Uterus (tissue), 4 donors: ENCODE data around the gene HECTD3. TPM values are rescaled to one million over a fixed set of nuclear protein-coding genes. Genes with fewer than 3 reads are reported as not detected.

Experiments used
- DNase-seq, 2 donors: peaks; one replicate each; pipeline ENCODE4 v3.0.0-alpha.2; 2019 to 2020
- H3K27ac ChIP-seq, 2 donors: fragments of 200-600 bp; sonication (generic); 1 replicate in 1 of 2; 2 replicates in 1 of 2; pipeline ENCODE4 v1.5.1; 2016 to 2018
- H3K27me3 ChIP-seq, 2 donors: fragments of 200-600 bp; sonication (generic); one replicate each; pipeline ENCODE4 v1.5.1; 2018 to 2019; ENCODE audit warnings: control low read depth in 1 of 2
- H3K36me3 ChIP-seq, 2 donors: fragments of 200-600 bp; sonication (generic); one replicate each; pipeline ENCODE4 v1.5.1; 2019; ENCODE audit warnings: control low read depth in 1 of 2
- H3K4me1 ChIP-seq, 2 donors: fragments of 200-600 bp; sonication (generic); one replicate each; pipeline ENCODE4 v1.5.1; 2018 to 2019; ENCODE audit warnings: control low read depth in 1 of 2
- H3K4me3 ChIP-seq, 2 donors: fragments of 200-600 bp; sonication (generic); 1 replicate in 1 of 2; 2 replicates in 1 of 2; pipeline ENCODE4 v1.5.1; 2018 to 2019; ENCODE audit warnings: mild to moderate bottlenecking in 1 of 2
- H3K9me3 ChIP-seq, 2 donors: fragments of 200-600 bp; sonication (generic); one replicate each; pipeline ENCODE4 v1.5.1; 2019; ENCODE audit warnings: control low read depth in 1 of 2
- POLR2A ChIP-seq, 2 donors: fragments of 450-650 bp; IDR thresholded peaks; one replicate each; pipeline ENCODE4 v1.6.1; 2016; ENCODE audit warnings: antibody characterized with exemption in 2 of 2, mild to moderate bottlenecking in 1 of 2, moderate library complexity in 1 of 2
- intact Hi-C: fragments of 100-400 bp; cut with DNase I; formaldehyde crosslinking; loops from one replicate; pipeline ENCODE4 v1.15.1; 2023; ENCODE audit warnings: low total_unique reads
- total RNA-seq, 4 donors: library from RNA; depleted of rRNA in 3 of 4; stranded (reverse); fragments of >200 nt in 3 of 4; gene quantifications; one replicate each; pipeline versions ENCODE4 v1.1.0 to v1.2.4, GENCODE V29; 2014 to 2023
- TF ChIP-seq, protein P1 (sequence below), 4 experiments: fragments of 200-600 bp in 2 of 4; fragments of 450-650 bp in 2 of 4; sonication (generic) in 2 of 4; IDR thresholded peaks; one replicate each; pipeline ENCODE4 v1.5.1; 2016 to 2019; ENCODE audit warnings: antibody characterized with exemption in 4 of 4, mild to moderate bottlenecking in 2 of 4, moderate library complexity in 1 of 4
- donor health status: DM: yes; HTN: yes; CAD: no.

The HECTD3 gene
- total RNA-seq, 4 donors from 2014 or later, result 13.8 to 41.3 (median 15.7) TPM

DNA sequence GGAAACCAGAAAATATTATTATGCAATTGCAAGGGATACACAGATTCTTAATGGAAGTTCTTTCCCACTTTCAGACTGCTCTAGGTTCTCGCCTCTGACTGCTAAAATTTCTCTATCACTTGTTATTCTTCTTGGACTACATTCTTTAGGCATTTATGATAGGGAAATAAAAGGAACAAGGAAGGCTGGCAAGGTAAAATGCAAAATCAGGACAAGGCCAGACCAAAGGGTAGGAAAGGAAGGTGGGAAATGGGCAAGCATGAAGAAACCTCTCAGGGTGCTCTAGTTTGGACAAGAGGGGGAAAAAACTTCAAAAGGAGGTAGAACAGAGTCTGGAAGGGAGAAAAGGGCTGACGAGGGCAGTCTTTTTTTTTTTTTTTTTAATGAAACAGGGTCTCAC is 27.1 kb upstream of the HECTD3 start:
- Histone ChIP-seq H3K9me3 (no peaks in the 10 kb centered on the region), H3K27me3 (no peaks in the 10 kb centered on the region), H3K4me1 (no peaks in the 10 kb centered on the region), H3K27ac (no peak overlapping the region), H3K36me3 (no peaks in the 10 kb centered on the region), H3K4me3 (no peak overlapping the region)
- DNase-seq, result no peak
- no peak for TF ChIP-seq POLR2A (IDR thresholded peaks at IDR 0.05)
- TF ChIP-seq, protein P1, sequence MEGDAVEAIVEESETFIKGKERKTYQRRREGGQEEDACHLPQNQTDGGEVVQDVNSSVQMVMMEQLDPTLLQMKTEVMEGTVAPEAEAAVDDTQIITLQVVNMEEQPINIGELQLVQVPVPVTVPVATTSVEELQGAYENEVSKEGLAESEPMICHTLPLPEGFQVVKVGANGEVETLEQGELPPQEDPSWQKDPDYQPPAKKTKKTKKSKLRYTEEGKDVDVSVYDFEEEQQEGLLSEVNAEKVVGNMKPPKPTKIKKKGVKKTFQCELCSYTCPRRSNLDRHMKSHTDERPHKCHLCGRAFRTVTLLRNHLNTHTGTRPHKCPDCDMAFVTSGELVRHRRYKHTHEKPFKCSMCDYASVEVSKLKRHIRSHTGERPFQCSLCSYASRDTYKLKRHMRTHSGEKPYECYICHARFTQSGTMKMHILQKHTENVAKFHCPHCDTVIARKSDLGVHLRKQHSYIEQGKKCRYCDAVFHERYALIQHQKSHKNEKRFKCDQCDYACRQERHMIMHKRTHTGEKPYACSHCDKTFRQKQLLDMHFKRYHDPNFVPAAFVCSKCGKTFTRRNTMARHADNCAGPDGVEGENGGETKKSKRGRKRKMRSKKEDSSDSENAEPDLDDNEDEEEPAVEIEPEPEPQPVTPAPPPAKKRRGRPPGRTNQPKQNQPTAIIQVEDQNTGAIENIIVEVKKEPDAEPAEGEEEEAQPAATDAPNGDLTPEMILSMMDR (IDR thresholded peaks at IDR 0.05), result no peak
- intact Hi-C loops, result no loop called here

DNA sequence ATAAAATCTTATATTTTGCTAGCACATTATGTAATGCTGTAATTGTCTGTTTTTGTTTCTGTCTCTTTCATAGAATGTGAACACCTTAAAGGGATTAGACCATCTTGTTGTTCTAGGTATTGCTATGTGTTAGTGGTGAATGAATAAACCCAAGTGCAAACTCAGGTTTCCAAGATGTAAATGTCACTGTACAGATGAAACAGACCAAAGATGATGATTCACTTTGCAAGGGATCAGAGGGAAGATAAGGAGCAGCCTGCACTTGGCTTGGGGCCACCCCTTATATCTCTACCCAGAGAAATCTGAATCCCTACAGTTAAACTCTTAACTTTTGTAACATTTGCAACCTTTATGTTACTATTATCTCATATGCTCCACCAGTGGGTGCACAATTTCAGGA is 26.3 kb upstream of the HECTD3 start:
- H3K4me3 ChIP-seq, result no peak overlapping the region
- TF ChIP-seq, protein P1 (IDR thresholded peaks at IDR 0.05), result no peak
- TF ChIP-seq POLR2A (IDR thresholded peaks at IDR 0.05), result no peak
- intact Hi-C loops, result no loop called here
- H3K27ac ChIP-seq, result no peak overlapping the region
- no peaks in the 10 kb centered on the region for H3K27me3 ChIP-seq
- H3K4me1 ChIP-seq, result no peaks in the 10 kb centered on the region
- no peaks in the 10 kb centered on the region for H3K36me3 ChIP-seq
- DNase-seq, result no peak
- H3K9me3 ChIP-seq, result no peaks in the 10 kb centered on the region

DNA sequence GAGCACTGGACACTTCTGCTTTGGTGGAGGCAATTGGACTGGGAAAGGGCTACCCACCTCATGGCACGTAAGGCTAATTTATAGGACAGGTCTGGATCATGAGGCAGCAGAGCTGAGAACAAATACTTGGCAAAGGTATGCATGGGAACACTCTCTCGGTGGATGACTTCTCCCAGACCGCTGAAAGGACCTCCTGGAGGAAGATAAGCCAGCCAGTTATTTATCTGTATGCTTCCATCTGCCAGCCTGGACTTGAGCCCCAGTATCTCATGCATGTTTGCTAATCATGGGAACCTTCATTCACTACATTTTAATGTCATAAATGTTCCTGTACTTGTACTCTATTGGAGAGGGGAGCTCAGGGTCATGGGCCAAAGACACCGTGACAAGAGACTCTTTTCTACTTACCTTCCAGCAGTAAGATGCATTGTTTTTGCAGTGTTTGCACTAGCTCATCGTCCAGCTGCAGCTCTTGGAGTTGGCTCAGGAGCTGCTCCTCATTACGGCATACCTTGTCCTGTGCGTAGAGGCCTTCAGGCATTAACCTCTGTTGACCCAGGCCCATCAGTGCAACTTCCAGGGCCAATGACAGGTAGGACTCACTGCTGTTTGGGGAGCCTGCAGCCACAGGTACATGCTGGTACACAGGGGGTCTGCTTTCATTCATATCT is 24.6 kb upstream of the HECTD3 start:
- Histone ChIP-seq H3K27ac (no peak overlapping the region), H3K4me3 (no peak overlapping the region), H3K4me1 (no peaks in the 10 kb centered on the region), H3K9me3 (no peaks in the 10 kb centered on the region), H3K27me3 (no peaks in the 10 kb centered on the region), H3K36me3 (no peaks in the 10 kb centered on the region)
- TF ChIP-seq, protein P1 (IDR thresholded peaks at IDR 0.05), result no peak
- TF ChIP-seq POLR2A (IDR thresholded peaks at IDR 0.05), result no peak
- intact Hi-C loops, result no loop called here
- no peak for DNase-seq

DNA sequence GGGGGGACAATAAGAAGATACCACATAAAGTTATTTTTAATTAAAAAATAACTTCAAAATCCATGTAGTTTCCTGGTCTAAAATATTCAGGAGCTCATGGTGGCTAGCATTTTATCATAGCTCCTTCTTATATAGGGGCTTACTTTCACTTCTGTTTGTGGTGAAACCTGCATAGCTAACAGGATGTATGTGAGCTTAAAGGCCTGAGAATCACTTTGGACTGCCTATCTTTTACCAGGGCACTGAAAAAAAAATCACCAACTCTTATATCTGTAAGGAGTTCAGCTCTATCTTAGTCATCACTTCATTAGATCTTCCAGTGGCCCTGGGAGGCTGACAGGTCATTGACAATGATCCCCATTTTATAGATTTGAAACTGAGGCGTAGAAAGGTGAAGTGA is 22.2 kb upstream of the HECTD3 start:
- intact Hi-C loops, result no loop called here
- no peak for DNase-seq
- Histone ChIP-seq H3K9me3 (no peaks in the 10 kb centered on the region), H3K36me3 (no peaks in the 10 kb centered on the region), H3K4me3 (no peak overlapping the region), H3K4me1 (no peaks in the 10 kb centered on the region), H3K27ac (no peak overlapping the region), H3K27me3 (no peaks in the 10 kb centered on the region)
- TF ChIP-seq, protein P1 (IDR thresholded peaks at IDR 0.05), result no peak
- TF ChIP-seq POLR2A (IDR thresholded peaks at IDR 0.05), result no peak

DNA sequence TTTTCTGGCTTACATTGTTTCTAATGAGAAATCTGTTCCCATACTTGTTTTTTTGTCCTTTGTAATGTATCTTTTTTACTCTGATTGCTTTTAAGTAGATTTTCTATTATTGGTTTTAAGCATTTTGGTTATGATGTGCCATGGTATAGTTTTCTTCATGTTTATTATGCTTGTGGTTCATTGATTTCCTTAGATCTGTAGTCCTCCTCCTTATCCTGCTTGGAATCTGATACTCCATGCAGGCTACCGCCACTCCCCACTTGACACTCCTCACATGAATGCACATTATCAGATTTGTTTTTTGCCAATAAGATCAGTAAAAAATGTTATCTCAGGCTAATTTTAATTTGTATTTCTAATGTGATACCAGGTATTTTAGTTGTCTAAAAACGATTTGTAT is 21.7 kb upstream of the HECTD3 start:
- no peaks in the 10 kb centered on the region for H3K9me3 ChIP-seq
- no peak overlapping the region for H3K4me3 ChIP-seq
- no peaks in the 10 kb centered on the region for H3K36me3 ChIP-seq
- H3K27me3 ChIP-seq, result no peaks in the 10 kb centered on the region
- no peaks in the 10 kb centered on the region for H3K4me1 ChIP-seq
- TF ChIP-seq, protein P1 (IDR thresholded peaks at IDR 0.05), result no peak
- TF ChIP-seq POLR2A (IDR thresholded peaks at IDR 0.05), result no peak
- no peak for DNase-seq
- H3K27ac ChIP-seq, result no peak overlapping the region
- intact Hi-C loops, result no loop called here
